NCI-H446 (cell line): ENCODE measurements around the gene SLC16A8.

Source experiments
- DNase-seq, 2 experiments: peaks; one replicate each; lab custom pipeline; 2025; lab: John Stamatoyannopoulos, UW

Gene SLC16A8

GRCh38 chr22:38111925-38112355 is 28.0 kb upstream of the SLC16A8 start:
- no peak for DNase-seq

DNA sequence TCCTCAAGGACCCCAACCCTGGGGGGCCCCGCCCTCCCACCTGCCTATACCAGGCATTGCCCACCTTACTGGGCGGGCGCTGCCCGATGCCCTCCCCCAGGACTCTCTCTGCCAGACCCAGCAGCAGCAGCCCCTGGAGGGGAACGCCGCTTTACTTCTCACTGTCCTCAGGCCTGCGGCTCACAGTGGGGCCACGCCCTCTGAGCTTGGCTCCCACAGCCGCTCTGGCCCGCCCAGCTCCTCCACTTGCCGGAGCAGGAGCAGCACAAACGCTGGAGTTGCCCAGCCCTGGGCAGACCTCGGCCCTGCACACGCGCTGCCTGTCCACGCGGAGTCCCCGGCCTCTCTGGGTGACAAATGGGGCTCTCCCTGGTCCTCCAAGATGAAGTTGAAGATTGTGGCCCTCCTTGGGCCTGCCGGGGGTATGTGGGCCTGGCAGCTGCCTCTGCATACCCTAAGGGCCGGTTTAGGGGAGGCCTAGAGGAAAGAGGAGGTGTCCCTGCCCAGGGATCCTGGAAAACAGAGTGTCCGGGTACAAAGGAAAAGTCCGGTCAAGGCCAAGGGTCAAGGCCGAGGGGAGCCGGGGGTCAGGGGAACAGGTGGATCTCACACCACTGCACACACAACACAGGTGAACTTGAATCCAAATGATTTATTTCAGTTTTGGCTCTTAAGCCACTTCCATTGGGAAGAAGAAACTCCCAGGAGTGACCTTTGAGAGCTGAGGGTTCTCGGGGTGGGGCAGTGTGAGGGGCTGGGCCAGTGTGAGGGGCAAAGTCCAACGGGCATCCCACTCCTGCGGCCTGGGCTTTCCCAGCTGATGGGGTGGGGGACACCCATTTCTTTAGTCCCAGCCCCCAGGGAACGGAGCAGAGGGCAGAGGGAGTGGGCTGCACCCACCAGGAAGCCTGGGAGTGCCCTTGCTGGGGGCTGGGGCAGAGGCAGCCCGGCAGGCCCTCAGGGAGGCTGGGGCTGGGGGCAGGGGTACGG is 27.2 kb upstream of the SLC16A8 start:
- DNase-seq: no peak

- DNase-seq: no peak
Observed at GRCh38 chr22:38110008-38110862, 26.3 kb upstream of the SLC16A8 start, which contains the start of gene BAIAP2L2. Gene BAIAP2L2, minus strand, starts transcription at chr22:38110684. Its CDS starts 159 bp downstream, at chr22:38110525.

DNA sequence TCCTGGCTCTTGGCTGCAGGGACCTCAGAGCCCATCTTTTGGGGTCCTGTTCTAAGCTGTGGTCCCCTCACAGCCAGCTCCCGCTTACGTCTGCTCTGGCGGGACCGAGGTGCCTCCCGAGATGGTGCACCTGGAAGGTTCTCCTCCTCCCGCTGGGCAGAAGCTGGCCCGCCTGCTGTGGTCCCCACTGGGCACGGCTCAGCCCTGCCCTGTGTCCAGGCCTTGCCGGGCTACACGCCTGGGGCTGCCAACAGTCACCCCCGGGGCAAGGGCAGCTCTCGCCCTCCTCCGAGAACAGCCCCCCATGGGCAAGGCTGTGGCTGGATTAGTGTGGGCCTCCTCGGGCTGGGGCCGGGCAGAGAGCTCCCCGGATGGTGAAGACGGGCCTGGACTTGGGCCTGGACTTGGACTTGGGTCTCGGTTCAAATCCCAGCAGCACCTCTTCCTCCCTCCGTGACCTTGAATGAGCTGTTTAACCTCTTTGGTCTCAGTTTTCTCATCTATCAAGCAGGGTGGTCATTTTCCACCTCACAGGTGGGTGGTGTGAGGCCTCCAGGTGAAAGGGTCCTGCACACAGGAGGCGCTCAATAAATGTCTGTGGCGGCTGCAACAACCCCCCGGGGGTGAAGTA is 25.5 kb upstream of the SLC16A8 start:
- DNase-seq: no peak

DNA sequence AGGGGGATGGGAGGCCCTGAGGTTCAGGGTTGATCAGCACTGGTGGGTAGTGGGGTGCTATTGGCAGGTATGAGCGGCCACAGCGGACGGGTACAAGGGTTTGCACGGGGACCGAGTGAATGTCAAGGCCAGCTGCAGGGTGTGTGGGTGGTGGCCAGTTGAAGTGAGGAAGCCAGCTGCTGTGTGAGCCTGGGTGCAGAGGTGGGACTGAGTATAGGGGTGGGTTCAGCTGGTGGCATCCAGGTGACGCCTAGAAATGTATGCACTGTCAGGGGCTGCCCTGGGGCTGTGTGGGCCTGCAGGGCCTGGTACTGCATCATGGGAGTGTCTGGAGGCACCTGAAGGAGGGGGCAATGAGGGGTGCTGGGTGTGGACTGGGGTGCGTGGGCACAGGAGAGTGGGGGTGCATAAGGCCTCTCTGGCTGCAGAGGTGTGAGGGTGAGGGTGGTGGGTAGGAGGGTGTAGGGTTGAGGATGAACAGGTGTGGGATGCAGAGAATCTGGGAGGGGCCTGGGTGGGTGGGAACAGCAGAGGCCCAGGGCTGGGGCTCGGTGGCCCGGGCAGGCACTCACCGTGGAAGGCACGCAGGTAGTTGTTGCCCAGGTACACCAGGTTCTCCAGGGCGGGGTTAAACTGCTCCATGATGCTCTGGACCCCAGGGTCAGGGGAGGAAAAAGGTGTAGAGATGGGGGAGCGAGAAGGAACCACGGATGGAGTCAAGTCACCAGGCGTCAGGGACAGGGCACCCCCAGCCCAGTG is 24.8 kb upstream of the SLC16A8 start:
- no peak for DNase-seq

DNA sequence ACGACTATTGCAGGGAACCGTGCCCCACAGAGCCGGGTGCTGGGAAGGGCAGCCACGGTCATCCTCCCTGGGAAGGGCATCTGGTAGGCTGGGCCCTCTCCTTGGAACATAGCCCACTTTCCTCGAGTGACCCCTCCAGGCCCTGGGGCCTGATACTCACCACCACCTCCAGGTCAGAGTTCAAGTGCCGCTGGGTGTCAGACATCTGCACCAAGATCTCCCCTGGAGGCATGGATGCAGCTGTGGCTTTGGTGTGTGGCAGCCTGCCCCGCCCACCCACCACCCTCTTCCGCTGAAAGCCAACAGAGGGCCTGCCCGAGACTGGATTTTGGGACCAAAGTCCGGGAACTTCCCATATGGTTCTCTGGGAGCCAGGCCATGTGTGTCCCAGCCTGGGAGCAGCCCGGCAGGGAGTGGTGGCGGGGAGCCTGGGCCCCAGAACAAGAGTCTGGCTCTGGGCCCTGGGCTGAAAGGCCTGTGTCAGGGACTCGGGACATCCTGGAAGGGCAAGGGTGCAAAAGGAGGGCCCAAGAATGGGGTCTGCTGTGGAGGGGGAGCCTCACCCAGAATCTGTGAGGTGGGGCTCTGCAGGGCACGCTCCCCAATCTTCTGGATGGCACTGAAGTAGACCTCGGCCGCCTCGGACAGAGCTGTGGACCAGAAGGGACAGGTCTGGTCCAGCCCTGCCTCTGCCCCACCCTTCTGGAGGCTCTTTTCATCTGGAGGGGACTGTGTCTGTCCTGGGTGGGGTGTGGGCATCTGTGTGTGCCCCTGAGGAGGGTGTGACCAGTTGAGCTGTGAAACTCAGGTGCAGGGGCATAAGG is 23.9 kb upstream of the SLC16A8 start:
- peak; percentile 63 to 84 for DNase-seq

DNA sequence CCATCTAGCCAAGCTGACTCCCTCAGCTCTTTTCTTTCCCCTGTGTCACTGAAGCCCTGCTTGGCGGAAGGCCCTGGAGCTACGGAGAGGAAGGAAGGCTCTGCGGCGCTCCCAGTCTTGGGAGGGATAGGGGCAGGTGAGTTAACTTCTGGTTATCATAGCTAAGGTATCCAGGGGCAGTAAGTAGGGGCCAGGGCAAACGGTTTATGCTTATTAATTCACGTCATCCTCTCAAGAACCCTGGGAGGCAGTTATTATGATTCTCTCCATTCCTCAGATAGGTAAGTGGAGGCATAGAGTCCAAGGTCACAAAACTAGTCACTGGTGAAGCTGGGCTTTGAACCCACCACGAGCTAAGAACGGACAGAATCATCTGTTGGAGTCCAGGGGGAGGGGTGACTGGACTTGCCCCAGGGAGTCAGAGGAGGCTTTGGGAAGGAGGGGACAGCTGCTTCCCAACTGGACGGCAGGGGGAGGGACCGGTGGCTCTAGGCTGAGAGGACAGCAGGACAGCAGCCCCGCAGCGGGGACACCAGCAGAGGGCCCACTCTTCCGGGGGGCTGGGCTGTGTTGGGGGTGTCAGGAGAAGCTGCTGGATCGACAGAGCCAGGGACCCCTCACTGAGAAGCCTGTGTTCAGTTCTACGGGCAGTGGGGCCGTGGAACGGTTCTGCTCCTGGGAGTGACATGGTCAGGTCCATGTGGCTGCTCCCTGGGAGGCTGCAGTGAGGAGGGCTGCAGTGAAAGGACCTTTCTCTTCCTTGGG is 23.0 kb upstream of the SLC16A8 start:
- DNase-seq: no peak

DNA sequence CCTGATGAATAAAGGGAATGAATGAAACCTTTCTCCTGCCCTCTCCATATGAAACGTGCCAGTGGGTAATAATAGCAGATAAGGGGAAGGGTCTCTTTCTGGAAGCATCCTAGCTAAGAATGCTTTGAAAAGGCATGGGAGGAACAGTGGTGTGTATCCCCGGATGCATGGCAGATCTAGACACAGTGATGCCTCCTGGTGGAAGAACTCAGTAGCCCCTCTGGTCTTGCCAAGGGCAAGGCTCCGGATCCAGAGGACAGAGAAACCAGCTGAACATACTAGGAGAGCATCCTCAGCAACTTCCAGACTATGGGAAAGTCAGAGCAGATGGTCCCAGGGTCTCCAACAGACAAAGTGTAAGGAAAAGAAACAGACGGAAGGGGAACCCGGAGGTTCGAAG is 20.1 kb upstream of the SLC16A8 start:
- no peak for DNase-seq

DNA sequence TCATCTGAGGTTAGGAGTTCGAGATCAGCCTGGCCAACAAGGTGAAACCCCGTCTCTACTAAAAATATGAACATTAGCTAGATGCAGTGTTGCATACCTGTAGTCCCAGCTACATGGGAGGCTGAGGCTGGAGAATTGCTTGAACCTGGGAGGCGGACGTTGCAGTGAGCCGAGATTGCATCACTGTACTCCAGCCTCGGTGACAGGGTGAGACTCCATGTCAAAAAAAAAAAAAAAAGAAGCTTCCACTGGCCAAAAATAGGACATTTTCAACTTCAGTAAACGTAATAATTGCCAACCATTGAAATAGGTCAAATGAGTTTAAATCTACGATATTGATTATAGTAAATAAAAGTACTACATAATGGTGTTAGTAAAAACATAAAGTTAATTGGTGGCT is 19.7 kb upstream of the SLC16A8 start:
- DNase-seq: no peak

- no peak for DNase-seq
Observed at GRCh38 chr22:38098410-38099249, 14.6 kb upstream of the SLC16A8 start.

GRCh38 chr22:38097557-38098409 is 13.8 kb upstream of the SLC16A8 start:
- no peak for DNase-seq

DNA sequence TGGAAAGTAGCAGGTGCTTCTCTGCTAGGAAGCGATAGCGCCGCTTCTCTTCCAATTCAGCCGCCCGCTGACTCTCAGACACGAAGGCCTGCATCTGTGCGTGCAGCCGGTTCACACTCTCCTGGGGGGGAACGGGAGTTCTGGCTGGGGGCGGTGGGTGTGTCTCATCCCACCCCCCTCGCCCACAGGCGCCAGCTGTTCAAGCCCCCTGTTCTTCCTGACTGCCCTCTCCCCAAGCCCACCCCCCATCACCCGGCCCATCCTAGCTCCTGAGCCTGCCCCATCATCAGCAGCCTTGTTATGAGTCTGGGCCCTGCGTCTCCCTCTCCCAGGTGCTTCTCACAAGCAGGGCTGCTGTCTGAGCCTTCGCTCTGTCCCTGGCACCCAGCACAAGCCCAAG is 13.1 kb upstream of the SLC16A8 start:
- no peak for DNase-seq

DNA sequence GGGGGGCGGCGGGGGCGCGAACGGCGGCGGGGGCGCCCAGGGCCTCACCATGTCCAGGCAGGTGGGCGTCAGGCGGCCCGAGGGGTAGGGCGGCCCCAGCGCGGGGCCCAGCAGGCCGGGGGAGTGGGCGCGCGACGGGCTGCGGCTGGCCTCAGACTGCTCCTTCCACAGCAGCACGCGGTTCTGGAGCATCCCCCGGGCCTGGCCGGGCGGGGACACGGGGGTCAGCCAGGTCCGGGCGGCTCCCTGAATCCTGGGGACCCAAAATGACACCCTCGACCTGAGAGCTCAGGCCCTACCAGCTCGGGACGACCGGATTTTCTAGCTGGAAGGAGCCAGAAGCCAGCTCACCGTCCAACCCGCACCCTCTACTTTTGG is 5.5 kb upstream of the SLC16A8 start:
- no peak for DNase-seq

- no peak for DNase-seq
Observed at GRCh38 chr22:38088629-38089473, 4.9 kb upstream of the SLC16A8 start.

- no peak for DNase-seq
Observed at GRCh38 chr22:38087855-38088254, 3.9 kb upstream of the SLC16A8 start.

GRCh38 chr22:38086942-38087341 is 3.0 kb upstream of the SLC16A8 start:
- no peak for DNase-seq
